GM12891 (cell line): Measurements from ENCODE around the gene UBP1.
A peak's percentile ranks its signal among the peaks of the same experiment; 100 is the strongest.

Experiments used
- DNase-seq: peaks from one replicate; pipeline ENCODE4 v3.0.0; 2011; ENCODE audit warnings: low spot score; ENCODE audit not compliant: insufficient read length
- FAIRE-seq: peaks from 2 replicates; lab custom pipeline; 2011; peaks lifted over from hg19 to GRCh38; lab: Jason Lieb, UNC
- PAX5 ChIP-seq: IDR thresholded peaks from 2 replicates; pipeline ENCODE4 v1.6.1; 2011; ENCODE audit warnings: low read length, moderate library complexity, mild to moderate bottlenecking; ENCODE audit not compliant: insufficient read depth, severe bottlenecking
- POLR2A ChIP-seq: IDR thresholded peaks from 2 replicates; pipeline ENCODE4 v1.6.1; 2011; ENCODE audit warnings: low read depth, low read length, control low read depth
- POLR2AphosphoS5 ChIP-seq: IDR thresholded peaks from 2 replicates; pipeline ENCODE4 v1.6.1; 2011; ENCODE audit warnings: low read depth, low read length, control low read depth
- POU2F2 ChIP-seq: IDR thresholded peaks from 2 replicates; pipeline ENCODE4 v1.6.1; 2011; ENCODE audit warnings: low read depth, mild to moderate bottlenecking, control low read depth, low read length, moderate library complexity
- SPI1 ChIP-seq: IDR thresholded peaks from 2 replicates; pipeline ENCODE4 v1.6.1; 2011; ENCODE audit warnings: low read depth, low read length, control low read depth
- TAF1 ChIP-seq: IDR thresholded peaks from 2 replicates; pipeline ENCODE4 v1.6.1; 2011; ENCODE audit warnings: low read depth, low read length, control low read depth

UBP1 gene

GRCh38 chr3:33391255-33391995, 48.8 kb downstream of the UBP1 start:
- no peak for TF ChIP-seq PAX5
- TF ChIP-seq POLR2AphosphoS5, result no peak
- TF ChIP-seq POU2F2, result no peak
- no peak for TF ChIP-seq POLR2A
- TF ChIP-seq SPI1, result no peak
- no peak for TF ChIP-seq TAF1
- no peak for DNase-seq
- no peak for FAIRE-seq

- DNase-seq (no peak), FAIRE-seq (no peak)
- no peak for TF ChIP-seq POLR2A
- no peak for TF ChIP-seq TAF1
- no peak for TF ChIP-seq POLR2AphosphoS5
- TF ChIP-seq PAX5, result no peak
- TF ChIP-seq POU2F2, result no peak
These were observed 50.3 kb downstream of the UBP1 start for GRCh38 chr3:33389908-33390307.

- FAIRE-seq (no peak), DNase-seq (no peak)
- TF ChIP-seq POLR2A, result no peak
- TF ChIP-seq POU2F2, result no peak
- no peak for TF ChIP-seq TAF1
- no peak for TF ChIP-seq SPI1
- TF ChIP-seq PAX5, result no peak
- TF ChIP-seq POLR2AphosphoS5, result no peak
These were observed 51.7 kb downstream of the UBP1 start for GRCh38 chr3:33388374-33389100.

- TF ChIP-seq PAX5, result no peak
- TF ChIP-seq POLR2AphosphoS5, result no peak
- no peak for TF ChIP-seq TAF1
- no peak for TF ChIP-seq POU2F2
- TF ChIP-seq POLR2A, result no peak
- no peak for TF ChIP-seq SPI1
- DNase-seq (no peak), FAIRE-seq (no peak)
These were observed 53.6 kb downstream of the UBP1 start for GRCh38 chr3:33386631-33387030.

GRCh38 chr3:33385423-33385822, 54.8 kb downstream of the UBP1 start:
- TF ChIP-seq POLR2AphosphoS5 (0 out of 2 replicates have a peak, but pooled peaks have one; percentile 15), TAF1 (no peak)
- FAIRE-seq (no peak), DNase-seq (no peak)

- DNase-seq (no peak), FAIRE-seq (no peak)
- TF ChIP-seq PAX5 (no peak), POLR2AphosphoS5 (no peak), TAF1 (no peak), POLR2A (no peak), SPI1 (no peak), POU2F2 (no peak)
These were observed 56.3 kb downstream of the UBP1 start for GRCh38 chr3:33383951-33384350.

- no peak for DNase-seq
These were observed 59.6 kb downstream of the UBP1 start for GRCh38 chr3:33380653-33381052.

GRCh38 chr3:33377931-33378330, 62.3 kb downstream of the UBP1 start:
- TF ChIP-seq SPI1 (no peak), PAX5 (no peak), POLR2AphosphoS5 (no peak), POU2F2 (no peak), TAF1 (no peak), POLR2A (no peak)
- DNase-seq (no peak), FAIRE-seq (no peak)

More at GRCh38 chr3:33380653-33381052, 59.6 kb downstream of the UBP1 start:
- TF ChIP-seq SPI1 (no peak), POLR2AphosphoS5 (no peak), PAX5 (no peak), POLR2A (no peak), POU2F2 (no peak), TAF1 (no peak)
- FAIRE-seq, result no peak

GRCh38 chr3:33377489-33377888, 62.7 kb downstream of the UBP1 start:
- TF ChIP-seq POU2F2, result no peak
- no peak for TF ChIP-seq POLR2A
- no peak for TF ChIP-seq POLR2AphosphoS5
- no peak for TF ChIP-seq TAF1
- no peak for TF ChIP-seq PAX5
- no peak for TF ChIP-seq SPI1
- FAIRE-seq (no peak), DNase-seq (no peak)

- DNase-seq (no peak), FAIRE-seq (peak; percentile 86)
- TF ChIP-seq POLR2AphosphoS5, result no peak
- TF ChIP-seq POU2F2, result no peak
- no peak for TF ChIP-seq PAX5
- TF ChIP-seq SPI1, result no peak
- no peak for TF ChIP-seq POLR2A
- TF ChIP-seq TAF1, result no peak
These were observed 67.1 kb downstream of the UBP1 start for GRCh38 chr3:33373082-33373437.
